Measurements from ENCODE around the gene SLC25A21.
"Not testable (repeated sequence)": the region's sequence is repeated elsewhere in the genome, so short reads cannot be mapped to it uniquely, and the experiment has no call there.

SLC25A21 gene

GRCh38 chr14:36869125-36869524, 303.3 kb downstream of the SLC25A21 start:
- DNase-seq (ENCODE audit: low read depth in 2 of 2), result no peak

GRCh38 chr14:36866867-36867266, 305.5 kb downstream of the SLC25A21 start:
- no peak for DNase-seq (ENCODE audit: low read depth in 2 of 2)

GRCh38 chr14:36863271-36863670, 309.1 kb downstream of the SLC25A21 start:
- no peak for DNase-seq (ENCODE audit: low read depth in 2 of 2)

- not testable (repeated sequence) for DNase-seq (ENCODE audit: low read depth in 2 of 2)
These were observed 310.2 kb downstream of the SLC25A21 start for GRCh38 chr14:36862237-36862636.

GRCh38 chr14:36860831-36861230, 311.6 kb downstream of the SLC25A21 start:
- DNase-seq (ENCODE audit: low read depth in 2 of 2), result no peak

GRCh38 chr14:36859119-36859518, 313.3 kb downstream of the SLC25A21 start:
- no peak for DNase-seq (ENCODE audit: low read depth in 2 of 2)

- DNase-seq (ENCODE audit: low read depth in 2 of 2), result no peak
These were observed 314.5 kb downstream of the SLC25A21 start for GRCh38 chr14:36857842-36858445.

- DNase-seq (ENCODE audit: low read depth in 2 of 2), result no peak
These were observed 315.3 kb downstream of the SLC25A21 start for GRCh38 chr14:36857136-36857535.

- no peak for DNase-seq (ENCODE audit: low read depth in 2 of 2)
These were observed 316.1 kb downstream of the SLC25A21 start for GRCh38 chr14:36856095-36856878.

- DNase-seq (ENCODE audit: low read depth in 2 of 2), result no peak
These were observed 317.0 kb downstream of the SLC25A21 start for GRCh38 chr14:36855396-36855795.

GRCh38 chr14:36852981-36853691, 319.3 kb downstream of the SLC25A21 start:
- no peak for DNase-seq (ENCODE audit: low read depth in 2 of 2)

- DNase-seq (ENCODE audit: low read depth in 2 of 2), result no peak
These were observed 324.2 kb downstream of the SLC25A21 start for GRCh38 chr14:36848213-36848612.

GRCh38 chr14:36847366-36847765, 325.0 kb downstream of the SLC25A21 start:
- DNase-seq (ENCODE audit: low read depth in 2 of 2), result no peak

- no peak for DNase-seq (ENCODE audit: low read depth in 2 of 2)
These were observed 326.9 kb downstream of the SLC25A21 start for GRCh38 chr14:36845356-36846012.

- DNase-seq (ENCODE audit: low read depth in 2 of 2), result no peak
These were observed 327.8 kb downstream of the SLC25A21 start for GRCh38 chr14:36844443-36845195.

GRCh38 chr14:36843410-36843809, 329.0 kb downstream of the SLC25A21 start:
- no peak for DNase-seq (ENCODE audit: low read depth in 2 of 2)

- DNase-seq (ENCODE audit: low read depth in 2 of 2), result no peak
These were observed 337.3 kb downstream of the SLC25A21 start for GRCh38 chr14:36835128-36835527.

- no peak for DNase-seq (ENCODE audit: low read depth in 2 of 2)
These were observed 338.1 kb downstream of the SLC25A21 start for GRCh38 chr14:36834293-36834692.

GRCh38 chr14:36829547-36829946, 342.9 kb downstream of the SLC25A21 start:
- DNase-seq (ENCODE audit: low read depth in 2 of 2), result no peak

- no peak for DNase-seq (ENCODE audit: low read depth in 2 of 2)
These were observed 344.5 kb downstream of the SLC25A21 start for GRCh38 chr14:36827861-36828260.

GRCh38 chr14:36826614-36827013, 345.8 kb downstream of the SLC25A21 start:
- no peak for DNase-seq (ENCODE audit: low read depth in 2 of 2)
